ENCODE results near the gene CRIM1. TPM values are rescaled to one million over a fixed set of nuclear protein-coding genes. Genes with fewer than 3 reads are reported as not detected.
A peak's percentile ranks its signal among the peaks of the same experiment; 100 is the strongest.

The CRIM1 gene
- polyA plus RNA-seq, 5 donors = 22.8 to 35.5 (median 29.9) TPM

DNA sequence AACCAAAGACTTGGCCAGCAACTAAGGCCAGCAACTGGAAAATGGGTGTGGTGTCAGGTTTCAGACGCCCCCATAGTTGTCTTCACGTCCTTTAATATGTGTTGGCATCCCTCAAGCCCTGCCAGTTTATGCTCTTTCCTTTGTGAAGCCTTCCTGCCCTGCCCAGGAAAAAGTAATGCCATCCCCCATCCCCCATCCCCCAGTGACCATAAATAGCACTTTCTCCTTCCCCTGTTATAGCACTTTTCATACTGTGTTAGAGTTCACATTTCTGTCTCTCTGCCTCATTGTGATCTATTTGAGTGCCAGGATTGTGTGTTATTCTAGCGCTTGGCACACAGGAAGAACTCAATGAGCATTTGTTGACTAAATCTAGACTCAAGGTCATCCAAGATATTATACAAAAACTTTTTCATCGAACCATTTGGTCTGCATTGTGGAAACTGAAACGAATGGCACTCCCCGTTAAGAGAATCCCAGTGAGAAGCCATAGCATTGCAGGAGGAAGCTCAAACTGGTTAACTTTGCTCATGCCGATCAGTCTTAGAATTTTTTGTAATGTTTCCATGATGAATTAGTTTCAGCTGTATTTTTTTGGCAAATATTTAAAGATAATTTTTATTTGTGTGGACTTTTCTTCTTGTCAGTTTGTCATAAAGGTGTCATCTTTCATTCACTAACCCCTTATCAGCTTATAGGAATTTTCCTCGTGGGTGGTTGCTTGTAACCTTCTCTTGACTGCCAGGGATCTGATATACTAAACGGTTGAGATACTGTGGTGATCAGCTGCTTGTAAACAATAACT lies 15.7 kb downstream of the CRIM1 start:
- DNase-seq = no peak

DNA sequence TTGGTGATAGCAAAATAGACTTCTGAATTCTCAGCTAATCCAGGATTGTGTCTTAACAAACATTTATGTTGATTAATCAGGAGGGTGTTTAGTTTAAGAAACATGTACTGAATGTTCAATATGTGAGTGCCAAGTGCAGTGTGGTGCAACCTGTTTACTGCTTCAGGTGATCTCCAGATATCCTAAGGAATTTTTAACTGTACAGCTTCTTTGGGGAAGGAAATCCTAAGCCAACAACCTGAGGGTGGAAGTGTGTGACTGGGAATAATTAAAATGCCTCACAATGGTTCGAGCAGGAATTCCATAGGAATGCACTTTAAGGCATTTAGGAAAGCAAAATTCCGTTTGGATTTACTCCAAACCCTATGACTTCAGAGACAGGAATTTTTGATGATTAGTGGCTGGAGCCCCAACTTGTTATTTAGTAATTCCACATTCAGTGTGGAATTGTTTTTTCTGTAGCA lies 16.4 kb downstream of the CRIM1 start:
- no peak for DNase-seq

DNA sequence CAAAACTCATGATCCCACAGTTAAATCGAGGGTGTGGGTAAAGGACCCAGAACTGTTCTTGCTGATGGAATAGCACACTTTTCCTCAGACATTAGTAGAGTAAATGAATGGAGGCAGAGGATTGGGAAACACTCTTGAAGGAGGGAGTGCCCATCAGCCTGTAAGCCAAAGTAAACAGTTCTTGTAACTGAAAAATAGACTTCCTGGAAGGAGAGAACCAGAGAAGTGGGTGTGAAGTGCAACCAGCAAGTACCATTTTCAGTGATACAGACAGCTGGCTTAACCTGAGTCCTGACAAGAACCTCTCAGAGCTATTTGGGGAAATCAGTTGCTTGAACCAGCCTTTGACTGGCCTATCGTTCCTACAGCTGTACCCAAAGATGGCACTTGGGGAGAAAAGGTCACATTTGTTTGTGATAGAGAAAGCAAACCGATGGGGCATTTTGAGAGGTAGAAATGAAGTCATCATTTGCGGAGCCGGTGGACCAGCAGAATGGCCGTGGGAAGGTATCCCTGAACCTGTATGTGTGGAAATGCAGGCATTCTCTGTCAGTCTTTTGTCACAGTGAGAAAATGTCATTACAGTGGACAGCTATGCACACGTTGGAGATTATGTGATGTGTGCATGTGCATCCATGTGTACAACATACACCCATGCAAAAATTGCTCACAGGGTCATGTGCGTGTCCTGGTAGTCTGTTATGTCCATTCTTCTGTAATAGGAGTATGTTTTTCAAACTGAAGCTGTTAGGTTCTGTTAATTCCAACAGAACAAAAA lies 17.8 kb downstream of the CRIM1 start:
- peak in 1 of 2 donors; percentile 40 for DNase-seq

DNA sequence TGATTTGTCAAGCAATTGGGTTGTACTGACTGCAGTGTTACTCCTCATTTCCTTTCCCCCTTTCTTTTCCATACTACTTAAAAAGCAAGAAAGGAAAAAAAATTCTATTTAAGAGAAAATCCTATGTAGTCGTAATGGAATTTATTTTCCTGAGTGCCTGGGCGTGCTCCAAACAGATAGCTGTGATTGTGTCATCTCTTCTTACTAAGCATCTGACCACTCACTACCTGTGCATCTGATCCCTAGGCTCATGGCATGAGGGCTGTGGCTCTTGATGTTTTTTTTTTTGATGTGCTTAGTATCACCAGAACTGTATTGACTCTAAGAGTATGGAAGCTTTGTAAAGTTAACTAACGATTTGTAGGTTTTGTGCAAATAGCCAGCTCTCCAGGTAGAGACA lies 19.0 kb downstream of the CRIM1 start:
- no peak for DNase-seq

DNA sequence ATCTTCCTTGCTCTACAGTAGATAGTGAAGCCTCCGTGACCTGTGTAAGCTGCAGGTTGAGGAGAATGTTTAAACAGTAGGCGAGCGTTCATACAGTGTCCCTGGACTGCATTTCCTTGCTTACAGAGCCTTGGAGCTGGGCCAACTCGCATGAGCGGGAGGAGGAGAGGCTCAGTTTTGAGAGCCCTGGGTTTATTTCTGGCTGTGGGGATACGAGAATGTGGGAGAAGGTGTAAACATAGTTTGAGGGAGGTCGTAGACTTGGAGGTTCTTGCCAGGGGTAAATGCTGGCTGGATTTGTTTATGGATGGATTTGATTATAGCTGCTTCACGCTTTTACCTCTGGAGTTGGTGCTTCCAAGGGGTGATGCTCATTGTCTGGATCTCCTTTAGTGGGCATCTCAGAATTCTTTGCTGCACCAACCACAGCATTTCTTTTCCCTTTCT lies 20.8 kb downstream of the CRIM1 start:
- DNase-seq = peak; percentile 65 to 72

DNA sequence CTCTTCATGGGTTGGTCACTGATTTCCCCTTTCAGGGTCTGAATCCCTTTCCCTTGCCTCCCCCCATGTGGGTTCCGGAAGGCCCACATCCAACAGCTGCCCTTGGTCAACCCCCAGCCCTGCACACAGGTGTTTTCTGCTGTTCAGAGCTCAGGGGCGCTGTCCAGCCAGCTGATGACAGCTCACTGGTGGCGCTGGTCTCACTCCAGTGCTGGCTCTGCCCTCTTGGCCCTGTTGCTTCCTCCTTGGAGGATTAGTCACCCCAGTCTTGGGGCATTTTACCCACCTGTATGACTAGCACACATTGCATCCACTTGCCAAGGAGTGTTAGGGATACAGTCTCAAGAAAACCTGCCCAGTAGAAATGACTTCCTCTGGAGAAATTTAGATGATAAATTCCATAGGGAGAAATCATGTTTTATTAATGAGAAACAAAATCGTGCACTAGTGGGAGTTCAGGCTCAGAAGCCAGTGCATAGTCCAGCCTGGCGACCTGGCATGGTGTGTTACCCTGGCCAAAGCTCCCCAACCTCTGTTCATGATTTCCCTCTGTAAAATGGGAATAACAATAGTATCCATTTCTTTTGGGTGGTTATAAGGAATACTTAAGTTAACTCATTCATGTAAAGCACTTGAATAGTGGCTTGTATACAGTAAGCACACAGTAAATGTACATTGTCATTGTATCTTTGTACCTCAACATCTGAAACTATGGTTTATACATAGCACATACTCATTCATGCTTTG lies 21.6 kb downstream of the CRIM1 start:
- DNase-seq = no peak

DNA sequence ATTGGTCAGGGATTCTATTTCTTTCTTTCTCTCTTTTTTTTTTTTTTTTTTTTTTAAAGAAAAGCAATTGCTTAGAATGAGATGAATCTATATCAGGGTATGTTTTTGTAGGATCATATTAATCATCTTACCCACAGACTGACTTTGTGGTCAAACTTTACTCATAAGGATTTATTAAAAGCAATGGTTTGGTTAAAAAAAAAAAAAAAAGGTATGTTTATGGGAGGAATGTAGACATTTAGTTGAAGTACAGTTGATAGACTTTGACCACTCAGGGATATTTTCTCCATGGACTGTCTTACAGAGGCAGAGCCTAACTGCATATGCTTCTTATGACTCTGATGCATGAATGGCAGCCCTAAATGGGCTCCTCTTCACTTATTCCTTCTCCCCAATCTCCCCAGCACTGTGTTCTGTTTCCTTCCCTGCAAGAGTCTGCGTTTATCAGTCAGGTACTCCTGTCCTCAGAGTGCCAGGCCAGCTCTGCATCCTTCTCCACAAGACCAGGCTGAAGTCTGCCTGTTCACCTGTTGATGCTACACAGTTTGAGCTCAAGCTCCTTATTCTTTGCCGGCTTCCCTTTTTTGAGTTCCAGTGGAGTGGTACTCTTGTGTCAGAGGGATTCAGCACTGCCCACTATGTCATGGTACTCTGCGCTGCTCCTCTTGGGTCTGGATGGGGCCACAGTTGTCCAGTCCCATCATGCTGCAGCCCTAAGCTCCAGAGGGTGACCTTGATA lies 24.3 kb downstream of the CRIM1 start:
- no peak for DNase-seq

DNA sequence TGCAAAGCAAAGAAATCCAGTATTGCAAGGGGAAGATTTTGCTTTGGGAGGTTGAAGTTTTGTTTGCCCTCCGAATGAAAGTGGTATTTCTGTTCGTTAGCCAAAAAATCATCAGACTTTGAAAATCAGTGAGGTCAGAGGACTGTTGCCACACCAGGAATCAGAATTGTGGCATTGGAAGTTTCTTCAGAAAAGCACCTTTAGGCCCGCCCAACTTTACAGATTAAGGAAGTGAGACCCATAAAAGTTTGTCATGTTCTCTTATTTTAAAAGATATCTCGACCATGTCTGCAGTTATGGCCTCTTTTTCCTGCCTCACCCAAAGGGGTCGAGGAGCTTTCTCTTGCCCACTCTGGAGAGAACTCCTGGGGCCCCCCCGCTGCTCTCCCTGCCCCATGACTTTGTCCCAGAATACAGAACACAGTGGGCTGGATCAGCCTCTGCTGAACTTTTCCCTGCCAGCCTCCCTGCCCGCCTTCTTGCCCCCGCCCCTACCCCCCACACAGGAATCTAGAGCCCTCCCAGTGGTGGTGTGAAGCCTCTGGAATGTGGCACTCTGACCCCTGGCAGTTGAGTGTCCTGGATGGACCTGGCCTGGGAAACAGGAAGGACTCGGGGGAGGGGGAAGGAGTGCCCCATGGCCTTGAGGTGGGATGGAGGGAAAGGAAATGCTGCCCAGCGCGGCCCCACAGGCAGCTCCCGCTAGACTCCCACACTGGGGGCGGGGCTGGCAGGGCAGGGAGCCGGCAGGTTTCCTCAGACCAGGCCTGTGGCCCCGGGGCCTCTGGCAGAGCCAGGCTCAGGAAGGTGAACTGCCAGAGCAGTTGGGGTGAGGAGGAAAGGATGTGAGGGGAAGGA lies 25.3 kb downstream of the CRIM1 start:
- no peak for DNase-seq

DNA sequence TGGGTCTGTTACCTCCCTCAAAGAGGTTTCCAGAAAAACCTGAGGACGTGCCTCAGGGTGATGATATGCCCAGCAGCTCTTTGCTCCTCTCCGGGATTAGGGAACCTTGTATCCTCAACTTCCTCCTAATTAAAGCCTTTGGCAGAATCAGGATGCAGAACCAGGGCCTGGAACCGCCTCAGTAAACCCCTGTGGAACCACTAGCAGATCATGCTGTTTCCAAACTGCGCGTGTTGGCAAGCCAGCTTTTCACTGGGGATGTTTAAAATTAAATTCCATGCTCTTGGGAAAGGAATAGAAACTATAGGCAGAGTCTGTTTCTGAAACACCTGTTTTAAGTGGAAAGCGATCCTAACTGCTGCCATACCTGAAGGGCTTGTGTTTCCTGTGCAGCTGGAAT lies 26.4 kb downstream of the CRIM1 start:
- DNase-seq = no peak

DNA sequence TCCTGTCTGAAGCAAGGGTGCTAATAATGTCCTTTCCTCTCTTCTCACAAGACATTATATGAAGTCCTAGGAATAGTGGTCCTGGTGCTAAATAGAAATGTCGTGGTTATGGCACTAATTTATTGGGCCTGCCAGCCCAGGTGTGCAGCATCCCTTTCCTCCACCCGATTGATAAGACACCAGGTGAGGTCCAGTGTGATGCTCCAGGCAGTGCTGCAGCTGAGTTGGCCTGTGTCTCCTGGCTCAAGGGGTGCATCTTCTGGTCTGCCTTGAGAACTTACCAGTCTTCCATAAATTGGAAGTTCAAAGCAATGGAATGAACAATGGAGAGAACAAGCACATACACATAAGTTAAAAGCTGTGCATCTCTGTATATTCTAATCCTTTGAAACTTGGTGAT lies 26.9 kb downstream of the CRIM1 start:
- DNase-seq = no peak

DNA sequence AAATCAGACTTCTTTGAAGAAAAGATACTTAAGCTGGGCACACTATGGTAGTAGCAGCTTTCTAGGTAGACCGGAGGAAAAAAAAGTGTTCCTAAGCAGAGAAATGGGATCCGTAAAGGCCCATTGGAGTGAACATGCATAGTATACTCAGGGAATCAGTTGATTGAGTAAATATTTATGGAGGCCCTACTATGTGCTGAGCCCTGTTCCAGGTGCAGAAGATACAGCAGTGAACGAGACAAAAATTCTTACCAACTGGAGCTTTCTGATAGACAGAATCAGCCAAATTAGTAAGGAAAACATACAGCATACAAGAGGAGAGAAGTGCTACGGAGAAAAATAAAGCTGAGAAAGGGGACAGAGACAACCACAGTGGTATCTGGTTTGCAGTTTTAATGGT lies 28.1 kb downstream of the CRIM1 start:
- DNase-seq = no peak

DNA sequence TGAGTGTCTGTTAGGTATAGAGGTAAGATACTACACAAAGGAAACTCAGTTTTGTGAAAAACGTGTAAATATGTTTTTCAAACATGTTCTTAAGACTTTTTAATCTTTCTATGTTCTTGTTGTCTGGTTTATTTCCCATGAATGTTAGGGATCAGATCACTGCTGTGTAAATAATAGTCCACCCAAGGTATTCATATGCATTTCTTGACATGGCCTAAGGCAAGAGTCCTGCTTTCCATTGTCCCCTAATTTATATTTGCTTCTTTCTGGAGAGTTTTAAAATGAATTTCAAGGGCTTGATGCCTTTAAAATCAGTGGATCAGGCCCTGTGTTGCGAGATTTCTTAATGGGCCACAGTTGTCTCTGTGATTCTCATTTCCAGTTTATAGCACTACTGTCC lies 28.9 kb downstream of the CRIM1 start:
- DNase-seq = no peak

DNA sequence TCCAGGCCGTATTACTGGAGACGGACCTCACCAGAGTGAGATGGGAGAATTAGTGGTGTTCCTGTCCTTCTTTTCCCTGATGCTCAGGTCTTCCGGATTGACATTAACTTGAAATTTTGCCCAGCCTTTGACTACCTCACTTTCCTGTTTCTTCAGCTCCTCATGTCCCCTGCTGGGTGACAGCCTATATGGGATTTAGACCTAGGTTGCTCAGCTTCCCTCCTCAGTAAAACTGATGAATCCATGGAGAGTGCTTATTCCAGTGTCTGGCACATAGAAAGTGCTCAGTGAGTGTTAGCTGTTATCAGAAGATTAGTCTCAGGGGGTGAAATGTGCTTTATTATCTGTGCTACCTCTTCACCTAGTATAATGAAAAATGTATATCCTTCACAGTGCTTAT lies 30.0 kb downstream of the CRIM1 start:
- DNase-seq = no peak

DNA sequence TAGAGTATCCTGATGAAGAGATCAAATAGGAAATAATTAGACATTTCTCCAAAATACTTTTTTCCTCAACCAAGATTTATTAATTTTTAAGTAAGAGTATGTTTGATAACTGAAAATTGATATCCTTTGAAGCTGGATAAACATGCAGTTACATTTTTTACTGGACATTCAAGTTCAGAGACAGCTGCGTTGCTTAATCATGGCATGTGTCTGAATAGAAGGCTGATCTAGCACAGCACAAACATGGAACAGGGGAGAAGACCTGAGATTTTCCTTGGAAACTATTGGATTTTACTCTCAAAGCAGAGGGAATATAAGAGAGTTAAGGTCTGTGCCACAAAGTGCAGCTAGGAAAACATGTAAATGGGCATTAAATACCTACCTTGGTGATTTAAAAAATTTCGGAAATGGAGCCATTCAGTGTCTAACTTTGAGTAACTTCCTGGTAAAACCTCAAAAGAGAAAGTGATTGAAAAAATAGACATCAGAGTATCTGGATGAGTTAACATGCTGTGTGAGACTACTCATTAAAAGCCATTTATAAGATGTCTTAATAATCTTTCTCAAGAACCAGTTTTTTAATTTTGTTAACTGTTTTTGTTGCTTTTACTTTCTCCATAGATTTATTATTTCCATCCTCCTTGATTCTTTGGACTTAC lies 31.8 kb downstream of the CRIM1 start:
- DNase-seq = no peak

DNA sequence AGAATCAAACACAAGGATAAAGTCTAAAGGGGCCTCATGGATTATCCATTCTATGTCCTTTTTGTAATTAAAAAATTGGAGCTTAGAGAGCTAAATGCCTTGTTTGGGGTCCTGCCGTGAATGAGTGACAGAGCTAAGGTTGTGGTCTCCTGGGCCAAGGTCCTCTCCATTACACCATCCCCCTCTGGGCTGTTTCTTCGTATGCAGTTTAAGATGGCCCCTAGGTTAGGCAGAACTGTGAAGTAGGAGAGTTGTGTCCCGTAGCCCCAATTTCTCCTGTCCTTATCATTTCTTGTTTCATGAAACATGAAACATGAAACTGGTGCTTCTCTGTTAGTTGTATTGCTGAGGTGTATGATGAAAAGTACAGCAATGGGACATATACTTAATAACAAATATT lies 32.9 kb downstream of the CRIM1 start:
- DNase-seq = no peak

DNA sequence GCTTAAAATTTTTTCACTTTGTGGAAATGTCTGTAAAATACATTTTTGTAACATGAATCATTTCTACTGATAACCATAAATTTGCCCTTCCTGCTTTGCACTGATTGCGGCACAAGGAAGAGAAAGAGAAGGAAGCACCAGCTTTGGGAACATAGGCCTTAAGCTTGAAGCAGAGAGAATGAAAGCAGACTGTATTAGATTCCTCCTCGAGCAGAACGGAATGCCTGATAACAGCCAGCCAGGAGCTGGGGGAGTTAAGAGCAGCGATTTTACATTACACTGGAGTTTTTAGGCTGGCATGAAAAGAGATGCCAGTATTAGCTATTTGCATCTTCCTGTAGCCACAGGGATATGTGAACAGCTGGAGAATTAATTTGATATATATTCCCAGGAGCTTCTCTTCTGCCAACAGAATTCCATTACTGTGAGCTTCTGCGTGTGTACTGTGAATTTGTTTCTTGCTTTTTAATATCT lies 33.5 kb downstream of the CRIM1 start:
- no peak for DNase-seq

DNA sequence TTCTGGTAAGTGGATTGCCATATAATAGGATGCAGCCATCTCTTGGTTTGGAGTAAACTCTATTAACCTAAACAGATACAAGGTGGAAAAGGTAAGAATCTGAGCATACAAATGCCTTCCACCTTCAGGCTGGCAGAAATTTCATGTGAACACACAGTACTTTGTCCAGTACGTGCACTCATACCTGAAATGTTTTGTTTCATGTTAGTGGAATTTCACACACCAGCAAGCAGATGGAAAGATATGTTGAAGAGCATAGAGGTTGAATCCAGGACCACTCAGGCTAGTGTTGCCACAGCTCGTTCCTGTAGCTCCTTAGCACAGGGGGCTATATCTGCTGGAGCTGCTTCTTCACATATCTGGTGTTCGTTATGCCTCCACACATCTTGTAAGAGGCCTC lies 34.0 kb downstream of the CRIM1 start:
- no peak for DNase-seq

DNA sequence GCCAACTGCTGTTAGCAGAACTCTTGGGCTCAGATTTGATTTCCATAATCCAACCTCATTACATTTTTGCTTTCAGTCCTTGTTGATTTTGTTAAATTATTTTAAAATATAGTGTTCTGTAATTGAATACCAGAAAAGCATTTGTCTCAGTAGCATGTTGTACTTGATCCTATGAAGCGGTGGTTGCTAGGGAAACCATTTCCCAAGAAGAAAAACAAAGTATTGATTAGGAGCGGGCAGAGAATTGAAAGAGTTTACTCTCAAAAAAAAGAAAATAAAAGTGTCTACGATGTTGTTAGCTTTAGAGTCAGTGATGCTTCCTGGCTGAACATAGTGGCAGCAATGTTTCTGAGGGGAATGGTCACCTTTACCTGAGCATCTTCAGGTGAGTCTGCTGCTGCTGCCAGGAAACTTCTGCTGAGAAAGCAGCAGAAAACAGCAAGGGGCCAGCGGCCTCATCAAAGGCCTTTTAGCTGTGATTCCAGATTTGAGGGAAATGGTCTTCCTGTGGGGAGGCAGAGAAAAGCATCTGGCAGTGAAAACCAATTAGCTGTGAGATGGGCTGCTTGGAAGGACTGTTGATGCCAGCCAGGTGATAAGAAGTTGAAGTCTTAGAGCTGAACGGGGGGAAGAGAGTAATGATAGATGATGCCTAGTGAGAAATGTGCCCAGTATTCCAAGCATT lies 37.1 kb downstream of the CRIM1 start:
- no peak for DNase-seq

DNA sequence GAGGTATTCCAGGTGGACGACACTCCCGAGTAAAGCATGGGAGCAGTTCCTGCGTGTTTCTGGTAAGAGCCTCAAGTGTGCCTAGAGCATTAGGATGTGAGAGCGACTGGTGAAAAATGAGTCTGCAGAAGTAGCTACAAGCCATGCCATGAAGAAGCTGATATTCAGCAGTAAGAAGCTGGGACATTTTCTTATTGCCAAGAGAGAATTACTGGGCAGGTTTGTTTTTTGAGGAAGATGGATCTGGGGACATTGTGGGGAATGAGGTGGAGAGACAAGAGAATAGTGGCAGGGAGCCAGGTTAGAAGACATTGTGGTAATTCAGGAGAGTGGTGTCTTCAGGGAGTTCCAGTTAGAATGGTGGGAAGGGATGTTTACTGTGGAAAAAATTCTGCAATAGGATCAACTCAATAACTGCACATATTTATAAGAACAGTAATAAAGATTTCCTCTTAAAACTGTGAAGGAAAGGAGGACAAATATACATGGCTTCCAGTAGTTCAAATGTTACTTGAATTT lies 38.2 kb downstream of the CRIM1 start:
- DNase-seq = no peak

Measured in right lung (tissue), 5 donors.